ENCODE measurements around the gene NFIX. TPM values are rescaled to one million over a fixed set of nuclear protein-coding genes. Genes with fewer than 3 reads are reported as not detected.
A peak's percentile ranks its signal among the peaks of the same experiment; 100 is the strongest.

Gene NFIX
- total RNA-seq, 2 experiments from 2014 or later, result 4.7 to 5.0 TPM

DNA sequence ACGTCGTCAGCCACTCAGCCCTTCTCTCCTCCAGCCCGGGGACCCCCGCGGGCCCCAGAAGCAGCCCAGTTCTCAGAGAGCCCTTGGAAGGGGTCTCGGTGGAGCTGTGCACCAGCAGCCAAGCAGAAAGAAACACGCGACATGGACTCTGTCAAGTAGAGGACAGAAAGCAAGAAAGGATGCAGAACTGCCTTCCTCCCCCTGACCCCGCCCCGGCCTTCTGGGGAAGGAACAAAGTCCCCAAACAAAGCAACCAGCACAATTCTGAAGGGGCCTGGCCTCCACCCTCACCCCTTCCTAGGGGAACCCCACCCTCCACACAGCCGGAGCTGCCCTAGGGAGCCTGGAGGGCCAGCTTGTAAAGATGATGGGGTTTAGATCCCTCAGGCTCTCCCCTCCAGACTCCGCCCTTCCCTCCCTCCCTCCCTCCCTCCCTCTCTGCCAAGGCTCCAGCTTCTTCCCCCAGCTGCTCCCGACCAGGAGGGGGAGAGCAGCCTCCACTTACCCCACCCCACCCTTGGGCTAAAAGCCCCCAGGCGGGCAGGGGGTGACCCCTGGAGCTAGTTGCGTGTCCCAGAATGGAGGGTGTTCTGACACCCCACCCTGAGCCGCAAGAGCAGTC, 99.6 kb downstream of the NFIX start:
- ChIA-PET CTCF (interaction anchor here (0.8 to 7.4 kb wide), 21 partner anchors 10 to 231 kb away, joined by 3 to 116 read pairs (median 9); no protein-coding TSS in a partner anchor), POLR2A (interaction anchor here (0.9 to 1.7 kb wide), 4 partner anchors 54 to 129 kb away, joined by 3 to 5 read pairs (median 4); no protein-coding TSS in a partner anchor)
- no peaks in the 10 kb centered on the region for H3K9me3 Mint-ChIP-seq
- H3K27me3 Mint-ChIP-seq, result peaks cover 30% of the 10 kb centered on the region
- H3K4me3 Mint-ChIP-seq, result no peak overlapping the region
- DNase-seq, result peak; percentile 34
- peaks cover 33% of the 10 kb centered on the region for H3K4me1 Mint-ChIP-seq (ENCODE audit: low read depth)
- TF ChIP-seq, protein P1, sequence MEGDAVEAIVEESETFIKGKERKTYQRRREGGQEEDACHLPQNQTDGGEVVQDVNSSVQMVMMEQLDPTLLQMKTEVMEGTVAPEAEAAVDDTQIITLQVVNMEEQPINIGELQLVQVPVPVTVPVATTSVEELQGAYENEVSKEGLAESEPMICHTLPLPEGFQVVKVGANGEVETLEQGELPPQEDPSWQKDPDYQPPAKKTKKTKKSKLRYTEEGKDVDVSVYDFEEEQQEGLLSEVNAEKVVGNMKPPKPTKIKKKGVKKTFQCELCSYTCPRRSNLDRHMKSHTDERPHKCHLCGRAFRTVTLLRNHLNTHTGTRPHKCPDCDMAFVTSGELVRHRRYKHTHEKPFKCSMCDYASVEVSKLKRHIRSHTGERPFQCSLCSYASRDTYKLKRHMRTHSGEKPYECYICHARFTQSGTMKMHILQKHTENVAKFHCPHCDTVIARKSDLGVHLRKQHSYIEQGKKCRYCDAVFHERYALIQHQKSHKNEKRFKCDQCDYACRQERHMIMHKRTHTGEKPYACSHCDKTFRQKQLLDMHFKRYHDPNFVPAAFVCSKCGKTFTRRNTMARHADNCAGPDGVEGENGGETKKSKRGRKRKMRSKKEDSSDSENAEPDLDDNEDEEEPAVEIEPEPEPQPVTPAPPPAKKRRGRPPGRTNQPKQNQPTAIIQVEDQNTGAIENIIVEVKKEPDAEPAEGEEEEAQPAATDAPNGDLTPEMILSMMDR (IDR thresholded peaks at IDR 0.05), result no peak
- no peak overlapping the region for H3K27ac Mint-ChIP-seq
- intact Hi-C loops (cut with micrococcal nuclease), result loop anchor here (2.0 kb wide), 1 partner anchor 112 kb away; no protein-coding TSS in a partner anchor
- no peaks in the 10 kb centered on the region for H3K36me3 Mint-ChIP-seq (ENCODE audit: low read depth)
- no peak for ATAC-seq

DNA sequence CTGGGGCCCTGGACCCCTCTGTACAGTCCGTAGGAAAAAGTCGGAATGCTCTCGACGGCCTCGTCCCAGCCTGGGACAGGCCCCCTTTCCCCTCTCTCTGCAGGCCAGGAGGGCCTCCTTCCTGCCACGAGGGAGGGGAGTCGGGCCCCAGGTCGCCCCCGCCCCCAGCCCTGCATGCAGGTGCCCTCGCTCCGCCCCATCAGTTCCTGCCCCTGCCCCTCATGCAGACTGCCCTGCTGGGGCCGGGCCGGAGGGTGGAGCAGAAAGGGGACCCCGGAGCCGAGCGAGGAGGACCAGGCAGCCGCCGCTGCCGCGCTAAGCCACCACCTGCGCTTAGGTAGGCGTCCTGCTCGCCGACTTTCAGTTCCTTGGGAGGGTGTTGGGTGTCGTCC, 100.1 kb downstream of the NFIX start:
- H3K4me3 Mint-ChIP-seq, result no peak overlapping the region
- peaks cover 38% of the 10 kb centered on the region for H3K4me1 Mint-ChIP-seq (ENCODE audit: low read depth)
- TF ChIP-seq, protein P1 (IDR thresholded peaks at IDR 0.05), result no peak
- intact Hi-C loops (cut with micrococcal nuclease), result loop anchor here (2.0 kb wide), 1 partner anchor 113 kb away; no protein-coding TSS in a partner anchor
- no peaks in the 10 kb centered on the region for H3K9me3 Mint-ChIP-seq
- H3K27ac Mint-ChIP-seq, result no peak overlapping the region
- CTCF ChIA-PET, result interaction anchor here (1.0 to 7.4 kb wide), 10 partner anchors 10 to 494 kb away, joined by 3 to 116 read pairs (median 27); no protein-coding TSS in a partner anchor
- POLR2A ChIA-PET, result interaction anchor here (1.7 kb wide), 1 partner anchor 62 kb away, joined by 4 read pairs; no protein-coding TSS in a partner anchor
- DNase-seq (peak; percentile 23), ATAC-seq (no peak)
- H3K36me3 Mint-ChIP-seq (ENCODE audit: low read depth), result peaks cover 5% of the 10 kb centered on the region
- peaks cover 30% of the 10 kb centered on the region for H3K27me3 Mint-ChIP-seq

DNA sequence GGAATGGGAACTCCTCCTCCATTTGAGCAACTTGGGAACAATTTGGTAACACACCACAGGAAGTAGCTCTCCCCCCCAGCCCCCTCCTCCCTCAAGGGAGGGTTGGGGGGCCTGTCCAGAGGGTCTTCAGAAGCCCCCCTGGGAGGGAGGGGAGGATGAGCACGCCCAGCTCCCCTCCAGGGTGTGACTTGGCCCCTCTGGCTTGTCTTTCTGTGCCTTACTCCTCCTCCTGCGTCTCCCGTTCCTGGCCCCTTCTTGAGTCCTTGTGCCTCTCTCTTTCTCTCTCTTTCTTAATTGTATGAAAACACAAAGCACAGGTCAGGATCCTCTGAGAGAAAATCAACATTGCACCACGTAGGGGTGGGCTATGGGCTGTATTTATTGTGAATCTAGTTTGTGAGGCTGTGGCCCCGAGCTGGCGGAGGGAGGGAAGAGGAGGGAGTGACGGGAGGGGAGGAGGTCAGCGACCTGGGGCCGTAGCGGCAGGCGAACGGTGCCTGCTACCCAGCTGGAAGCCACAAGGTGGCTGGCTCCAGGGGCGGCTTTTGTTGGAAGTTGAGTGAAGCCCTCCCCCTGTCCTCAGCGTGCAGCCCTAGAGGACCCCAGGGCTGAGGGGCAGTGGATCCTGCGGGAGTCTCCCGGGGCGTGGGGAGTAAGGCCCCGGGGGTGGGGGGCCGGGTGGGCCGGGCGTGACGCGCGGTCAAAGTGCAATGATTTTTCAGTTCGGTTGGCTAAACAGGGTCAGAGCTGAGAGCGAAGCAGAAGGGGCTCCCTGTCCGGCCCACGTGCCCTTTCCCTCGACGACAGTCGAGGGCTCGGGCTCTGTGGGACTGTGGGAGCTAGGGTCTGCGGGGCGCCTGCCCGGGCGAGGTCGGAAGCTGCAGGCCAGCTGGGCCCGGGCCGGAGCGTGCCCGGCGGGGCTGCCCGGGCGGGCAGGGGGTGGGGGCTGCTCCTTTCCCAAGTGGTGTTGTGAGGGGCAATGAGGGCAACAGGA, 101.0 kb downstream of the NFIX start:
- Mint-ChIP-seq H3K9me3 (no peaks in the 10 kb centered on the region), H3K36me3 (ENCODE audit: low read depth) (peaks cover 5% of the 10 kb centered on the region), H3K27ac (no peak overlapping the region), H3K4me3 (peak overlapping the region; percentile 1), H3K27me3 (peaks cover 30% of the 10 kb centered on the region), H3K4me1 (ENCODE audit: low read depth) (peaks cover 41% of the 10 kb centered on the region)
- peak; percentile 37 for DNase-seq
- CTCF ChIA-PET, result interaction anchor here (1.0 to 7.4 kb wide), 8 partner anchors 9 to 493 kb away, joined by 3 to 116 read pairs (median 33); no protein-coding TSS in a partner anchor
- intact Hi-C loops (cut with micrococcal nuclease), result loop anchor here (2.0 kb wide), 1 partner anchor 113 kb away; no protein-coding TSS in a partner anchor
- POLR2A ChIA-PET, result interaction anchor here (1.4 to 1.7 kb wide), 2 partner anchors 62 to 131 kb away, joined by 3 to 4 read pairs; no protein-coding TSS in a partner anchor
- no peak for ATAC-seq
- TF ChIP-seq, protein P1 (IDR thresholded peaks at IDR 0.05), result no peak

DNA sequence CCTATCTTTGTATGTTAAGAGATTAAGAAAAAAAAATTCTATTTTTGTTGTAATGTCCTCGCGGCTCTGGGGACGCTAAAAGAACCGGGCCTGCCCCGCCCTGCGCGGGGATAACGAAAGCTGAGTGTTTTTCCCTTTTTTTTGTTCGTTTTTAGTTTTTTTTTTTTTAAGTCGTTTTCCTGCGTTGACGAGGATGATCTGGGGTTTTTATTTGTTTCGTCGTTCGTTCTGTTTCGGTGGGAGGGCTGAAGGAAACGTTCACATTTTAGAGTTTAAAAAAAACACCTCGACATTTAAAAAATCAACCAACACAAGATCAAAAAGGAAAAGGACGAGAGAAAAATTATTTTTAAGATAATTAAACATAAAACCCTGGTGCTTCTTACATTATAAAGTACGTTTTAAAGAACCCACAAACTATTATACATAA, 101.8 kb downstream of the NFIX start:
- peaks cover 48% of the 10 kb centered on the region for H3K4me1 Mint-ChIP-seq (ENCODE audit: low read depth)
- ChIA-PET POLR2A (interaction anchor here (1.4 kb wide), 1 partner anchor 132 kb away, joined by 3 read pairs; no protein-coding TSS in a partner anchor), CTCF (no interaction called here)
- no peak for DNase-seq
- H3K27me3 Mint-ChIP-seq, result peaks cover 30% of the 10 kb centered on the region
- H3K36me3 Mint-ChIP-seq (ENCODE audit: low read depth), result peaks cover 5% of the 10 kb centered on the region
- no peak overlapping the region for H3K4me3 Mint-ChIP-seq
- H3K9me3 Mint-ChIP-seq, result no peaks in the 10 kb centered on the region
- no peak for ATAC-seq
- H3K27ac Mint-ChIP-seq, result no peak overlapping the region
- intact Hi-C loops (cut with micrococcal nuclease), result no loop called here
- TF ChIP-seq, protein P1 (IDR thresholded peaks at IDR 0.05), result no peak
